HG03575 (cell line): Measurements from ENCODE around the gene DTX3.
"Not testable (repeated sequence)": the region's sequence is repeated elsewhere in the genome, so short reads cannot be mapped to it uniquely, and the experiment has no call there.

Experiments used
- ATAC-seq: cut with Tn5 transposase; IDR thresholded peaks from one replicate; pipeline ENCODE4 v1.9.1; 2021; ENCODE audit not compliant: unreplicated experiment, insufficient number of reproducible peaks, low FRiP score; ENCODE audit errors: extremely low read depth

The DTX3 gene

GRCh38 chr12:57616383-57617101, 11.9 kb downstream of the DTX3 start:
- no peak for ATAC-seq

- ATAC-seq: no peak
These were observed 13.3 kb downstream of the DTX3 start for GRCh38 chr12:57617942-57618341.

- not testable (repeated sequence) for ATAC-seq
These were observed 13.8 kb downstream of the DTX3 start for GRCh38 chr12:57618431-57618830.

DNA sequence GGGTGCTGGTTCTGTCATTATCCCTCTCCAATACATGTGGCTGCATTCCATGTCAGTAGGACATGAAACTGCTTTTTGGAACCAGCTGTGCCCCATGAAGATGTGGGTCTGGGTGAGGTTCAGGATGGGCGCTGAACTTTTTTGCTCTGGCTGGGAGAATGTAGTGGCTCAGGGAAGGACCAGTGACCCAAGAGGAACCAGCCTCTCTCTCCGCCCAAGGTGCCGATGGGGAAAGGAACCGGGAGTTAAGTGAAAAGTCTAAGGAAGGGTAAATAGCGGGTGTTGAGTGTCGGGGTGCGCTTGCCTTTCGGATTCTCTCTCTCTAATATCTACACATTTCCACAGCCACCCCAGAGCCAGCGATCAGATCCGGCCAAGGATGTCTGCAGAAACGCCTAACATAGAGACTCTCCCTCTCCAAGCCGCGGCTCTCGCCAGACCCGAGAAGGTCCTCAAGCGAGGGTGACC, 14.4 kb downstream of the DTX3 start:
- ATAC-seq: no peak

- ATAC-seq: no peak
These were observed 15.0 kb downstream of the DTX3 start for GRCh38 chr12:57619434-57620244.

GRCh38 chr12:57620245-57620935, 15.8 kb downstream of the DTX3 start:
- no peak for ATAC-seq

DNA sequence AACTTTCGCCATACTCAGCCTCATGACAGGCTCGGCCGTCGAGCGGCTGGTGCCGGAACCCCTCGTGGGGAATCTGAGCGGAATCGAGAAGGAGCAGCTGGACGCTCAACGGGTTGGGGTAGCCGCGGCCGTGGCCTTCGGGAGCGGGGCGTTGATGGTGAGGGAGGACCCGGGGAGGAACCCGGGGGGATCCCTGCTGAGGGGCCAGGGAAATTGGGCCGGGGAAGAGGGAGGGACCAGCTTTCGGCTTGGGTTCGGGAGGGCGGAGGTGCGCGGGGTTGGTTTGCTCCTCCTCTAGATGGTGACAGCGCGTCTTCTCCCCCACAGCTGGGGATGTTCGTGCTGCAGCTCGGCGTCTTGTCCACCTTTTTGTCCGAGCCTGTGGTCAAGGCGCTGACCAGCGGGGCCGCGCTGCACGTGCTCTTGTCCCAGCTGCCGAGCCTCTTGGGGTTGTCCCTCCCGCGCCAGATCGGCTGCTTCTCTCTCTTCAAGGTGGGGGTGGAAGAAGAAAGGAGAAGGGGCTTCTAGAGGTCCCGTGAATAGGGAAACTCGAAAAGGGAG, 16.4 kb downstream of the DTX3 start:
- ATAC-seq: no peak

DNA sequence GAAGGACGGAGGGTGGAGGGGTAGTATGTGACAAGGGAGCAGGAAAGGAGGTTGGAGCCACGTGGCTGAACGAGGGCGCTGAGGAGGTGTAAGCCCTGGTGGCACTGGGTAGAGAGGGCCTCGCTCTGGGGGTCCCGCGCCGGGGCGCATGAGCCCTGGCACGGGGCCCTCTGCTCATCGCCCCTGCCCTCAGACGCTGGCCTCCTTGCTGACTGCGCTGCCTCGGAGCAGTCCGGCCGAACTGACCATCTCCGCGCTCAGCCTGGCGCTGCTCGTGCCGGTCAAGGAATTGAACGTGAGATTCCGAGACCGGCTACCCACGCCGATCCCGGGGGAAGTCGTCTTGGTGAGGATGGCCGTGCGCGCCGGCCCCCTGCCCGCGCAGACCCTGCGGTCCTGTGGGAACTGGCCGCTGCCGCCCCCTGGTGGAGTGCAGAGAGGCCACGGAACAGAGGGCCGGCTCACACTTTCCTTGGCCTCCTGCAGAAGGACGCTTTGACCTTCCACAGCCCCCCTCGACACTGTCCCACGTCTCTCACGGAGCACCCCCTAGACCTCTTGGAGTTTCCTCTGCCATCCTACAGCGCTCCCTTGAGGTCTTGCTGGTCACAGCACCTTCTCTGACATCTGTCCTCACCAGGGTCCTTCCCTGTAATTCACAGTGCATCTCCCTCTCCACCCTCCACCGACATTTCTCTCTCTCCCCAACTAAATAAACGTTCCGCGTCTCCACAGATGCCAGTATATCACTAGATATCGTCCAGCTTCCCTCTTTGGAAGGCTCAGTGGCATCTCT, 17.1 kb downstream of the DTX3 start:
- no peak for ATAC-seq

DNA sequence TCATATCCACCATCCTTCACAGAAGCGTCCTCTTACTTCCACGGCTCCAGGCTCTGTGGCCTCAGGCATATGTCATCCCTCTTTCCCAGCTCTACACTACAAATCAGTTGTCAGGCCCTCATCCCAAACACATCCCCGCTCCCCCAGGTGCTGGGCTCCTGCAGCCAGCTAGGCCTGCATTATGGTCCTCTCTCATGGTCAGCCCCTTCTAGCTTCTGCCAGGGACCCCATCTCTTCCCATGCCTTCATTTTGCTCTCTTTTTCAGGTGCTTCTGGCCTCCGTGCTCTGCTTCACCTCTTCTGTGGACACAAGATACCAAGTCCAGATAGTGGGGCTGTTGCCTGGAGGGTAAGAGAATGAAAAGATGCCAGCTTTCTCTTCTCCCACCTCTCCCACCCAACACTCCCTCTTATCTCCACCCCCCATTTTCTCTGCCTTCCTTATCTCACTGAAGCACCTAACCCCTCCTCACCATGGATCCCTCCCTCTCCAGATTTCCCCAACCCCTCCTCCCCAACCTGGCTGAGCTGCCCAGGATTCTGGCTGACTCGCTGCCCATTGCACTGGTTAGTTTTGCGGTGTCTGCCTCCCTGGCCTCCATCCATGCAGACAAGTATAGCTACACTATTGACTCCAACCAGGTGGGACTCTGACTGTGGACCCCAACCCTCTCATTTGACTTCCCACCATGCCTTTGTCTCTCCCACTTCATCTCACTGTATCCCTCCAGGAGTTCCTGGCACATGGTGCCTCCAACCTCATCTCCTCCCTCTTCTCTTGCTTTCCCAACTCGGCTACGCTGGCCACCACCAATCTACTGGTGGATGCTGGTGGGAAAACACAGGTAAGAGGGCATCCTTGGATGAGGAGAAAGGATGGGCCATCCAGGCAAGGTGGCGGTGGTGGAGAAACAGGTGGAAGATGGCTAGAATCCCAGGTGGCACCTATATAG, 17.9 kb downstream of the DTX3 start:
- no peak for ATAC-seq

DNA sequence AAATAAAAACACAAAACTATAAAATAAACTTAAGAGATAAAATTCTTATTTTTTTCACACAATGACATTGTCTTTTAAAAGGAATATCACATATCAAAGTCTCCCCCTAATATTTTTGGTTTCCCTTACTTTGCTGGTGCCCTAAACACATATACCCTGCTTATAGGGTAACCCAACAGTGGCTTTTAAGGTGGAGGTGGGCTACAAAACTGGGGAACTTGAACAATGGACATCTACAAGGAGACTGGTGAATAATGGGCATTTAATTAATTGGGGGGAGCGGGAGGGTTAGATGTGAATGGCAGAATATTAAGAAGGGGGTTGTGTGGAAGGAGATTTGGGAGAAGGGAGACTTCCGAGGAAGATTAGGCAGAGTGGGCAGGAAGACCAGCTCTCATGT, 18.8 kb downstream of the DTX3 start:
- no peak for ATAC-seq

- no peak for ATAC-seq
These were observed 19.3 kb downstream of the DTX3 start for GRCh38 chr12:57623811-57624390.

DNA sequence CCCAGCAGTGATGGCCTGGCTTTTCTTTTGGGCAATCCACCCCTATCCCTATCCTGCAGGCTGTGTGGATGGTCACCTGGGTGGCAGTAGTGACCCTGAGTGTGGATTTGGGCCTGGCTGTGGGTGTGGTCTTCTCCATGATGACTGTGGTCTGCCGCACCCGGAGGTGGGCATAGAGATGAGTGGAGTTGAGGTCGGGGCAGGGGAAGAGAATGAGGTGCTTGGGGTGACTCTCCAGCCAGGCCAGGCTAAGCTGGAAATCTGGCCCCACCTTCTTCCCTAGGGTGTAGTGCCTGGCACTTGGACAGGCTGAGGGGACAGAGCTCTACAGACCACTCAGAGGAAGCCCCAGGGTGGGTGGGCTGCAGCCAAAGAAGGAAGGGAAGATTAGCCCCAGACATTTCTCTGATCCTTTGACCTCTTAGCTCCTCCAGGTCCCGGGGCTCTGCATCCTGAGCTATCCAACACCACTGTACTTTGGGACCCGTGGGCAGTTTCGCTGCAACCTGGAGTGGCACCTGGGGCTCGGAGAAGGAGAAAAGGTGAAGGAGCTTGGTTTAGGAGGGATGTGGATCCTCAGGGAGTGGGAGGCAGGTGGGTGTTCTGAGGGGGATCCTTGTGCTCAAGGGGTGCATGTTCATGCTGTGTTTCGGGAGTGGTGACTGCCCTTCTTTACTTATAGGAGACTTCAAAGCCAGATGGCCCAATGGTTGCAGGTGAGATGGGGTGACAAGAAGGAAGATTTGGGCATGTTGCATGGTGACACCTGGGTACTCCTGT, 20.0 kb downstream of the DTX3 start:
- no peak for ATAC-seq

DNA sequence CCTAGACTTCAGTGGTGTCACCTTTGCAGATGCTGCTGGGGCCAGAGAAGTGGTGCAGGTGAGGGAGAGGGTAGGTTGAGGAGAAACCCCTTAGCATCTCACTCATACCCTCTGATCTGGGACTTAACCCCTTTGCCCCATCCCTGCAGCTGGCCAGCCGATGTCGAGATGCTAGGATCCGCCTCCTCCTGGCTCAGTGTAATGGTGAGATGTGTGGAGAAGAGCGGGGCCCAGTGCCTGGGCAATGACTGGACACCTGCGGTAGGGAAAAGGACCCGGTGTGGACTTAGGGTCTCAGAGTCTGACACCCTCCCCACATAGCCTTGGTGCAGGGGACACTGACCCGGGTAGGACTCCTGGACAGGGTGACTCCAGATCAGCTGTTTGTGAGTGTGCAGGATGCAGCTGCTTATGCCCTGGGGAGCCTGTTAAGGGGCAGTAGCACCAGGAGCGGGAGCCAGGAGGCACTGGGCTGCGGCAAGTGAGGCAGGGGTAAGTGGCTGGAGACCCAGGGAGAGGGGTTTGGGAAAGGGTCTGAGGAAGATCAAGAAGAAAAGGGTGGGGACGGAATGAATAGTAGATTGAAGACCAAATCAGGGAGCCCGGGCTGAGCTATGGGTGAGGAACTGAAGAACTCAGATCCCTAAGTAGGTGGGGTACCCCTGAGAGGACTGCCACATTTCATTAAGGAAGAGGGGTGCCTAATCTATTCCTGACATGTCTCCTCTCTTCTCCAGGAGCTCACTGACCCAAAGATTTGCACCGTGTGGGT, 20.8 kb downstream of the DTX3 start:
- ATAC-seq: no peak

DNA sequence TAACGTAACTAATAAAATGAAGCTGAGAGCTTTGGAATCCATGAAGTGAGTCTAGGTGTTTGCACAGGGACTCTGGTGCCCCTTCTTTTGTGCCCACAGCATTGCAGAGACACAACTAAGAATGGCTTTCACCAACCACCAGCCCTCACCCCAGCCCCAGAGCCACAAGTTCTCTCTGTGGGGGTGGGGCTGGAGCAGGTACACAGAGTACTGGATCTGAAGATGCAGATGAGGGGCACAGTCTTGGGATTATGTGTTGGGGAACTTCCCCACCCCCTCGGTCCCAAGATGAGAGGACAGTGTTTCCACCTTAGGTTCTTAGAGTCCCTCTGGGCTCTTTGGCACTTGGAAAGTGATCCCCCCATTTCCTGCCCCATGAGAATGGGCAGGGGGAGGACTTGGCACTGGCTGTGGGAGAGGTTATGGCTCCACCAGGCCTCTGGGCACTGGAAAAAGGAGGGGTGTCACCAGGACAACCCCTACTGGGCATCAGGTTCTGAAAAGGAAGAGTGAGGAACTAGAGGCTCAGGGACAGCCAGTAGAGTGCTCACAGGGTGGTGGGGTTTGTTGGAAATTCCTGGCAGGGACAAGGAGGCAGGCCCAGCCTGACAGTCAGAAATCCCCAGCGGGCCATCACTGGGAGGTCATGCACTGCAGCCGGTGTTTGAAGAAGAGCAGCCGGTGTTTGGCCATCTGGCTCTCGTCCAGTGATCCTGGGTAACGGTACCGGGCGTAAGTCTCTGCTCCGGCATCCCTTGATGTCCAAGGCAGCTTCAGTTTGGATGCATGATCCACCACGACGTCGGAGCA, 21.7 kb downstream of the DTX3 start:
- ATAC-seq: no peak

DNA sequence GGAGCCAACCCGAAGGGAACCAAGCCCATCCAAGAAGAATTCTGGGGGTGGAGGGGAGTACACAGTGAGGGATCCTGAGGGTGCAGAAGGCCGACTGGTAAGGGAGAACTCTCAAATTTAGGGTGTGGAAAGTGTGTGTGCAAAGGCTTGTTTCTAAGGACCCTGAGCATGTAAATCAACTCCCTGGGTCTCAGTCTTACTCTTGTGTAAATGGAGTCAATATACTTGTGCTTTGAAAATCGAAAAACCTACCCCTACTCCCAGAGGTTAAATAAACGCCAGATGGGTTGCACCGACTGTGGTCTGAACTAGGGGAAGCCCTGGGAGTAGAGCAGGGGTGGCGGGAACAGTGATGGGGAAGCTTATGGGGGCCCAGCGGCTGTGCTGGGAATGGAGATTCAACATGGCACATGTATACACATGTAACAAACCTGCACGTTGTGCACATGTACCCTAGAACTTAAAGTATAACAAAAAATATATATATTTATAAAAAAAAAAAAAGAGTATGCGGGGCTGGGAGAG, 22.4 kb downstream of the DTX3 start:
- ATAC-seq: no peak
